B cell (primary cell): ENCODE results near the gene RPRD1A. TPM values are rescaled to one million over a fixed set of nuclear protein-coding genes. Genes with fewer than 3 reads are reported as not detected.
A peak's percentile ranks its signal among the peaks of the same experiment; 100 is the strongest.
"Not testable (repeated sequence)": the region's sequence is repeated elsewhere in the genome, so short reads cannot be mapped to it uniquely, and the experiment has no call there.

Experiments used
- ATAC-seq: fragments of 200-7000 bp; cut with Tn5 transposase; one replicate; pipeline ENCODE4 v1.10.0; 2021; ENCODE audit warnings: low read depth, mild to moderate bottlenecking, moderate number of reproducible peaks, moderate library complexity
- CTCF ChIA-PET: fragments of 350-600 bp; sonication (Branson Sonifier 250); formaldehyde crosslinking; loops from one replicate; lab custom pipeline; 2021; ENCODE audit warnings: antibody characterized with exemption, inconsistent platforms; lab: Charles Lee
- POLR2A ChIA-PET: fragments of 350-600 bp; sonication (Branson Sonifier 250); formaldehyde crosslinking; loops from one replicate; lab custom pipeline; 2021; ENCODE audit warnings: antibody characterized with exemption; lab: Charles Lee
- DNase-seq: peaks from one replicate; pipeline ENCODE4 v3.0.0; 2013
- H2AFZ ChIP-seq: 2 replicates; pipeline ENCODE4 v1.6.1; 2012; ENCODE audit warnings: mild to moderate bottlenecking, low read depth, low read length; ENCODE audit not compliant: insufficient read depth, poor library complexity, severe bottlenecking
- H3K27ac ChIP-seq, 2 donors: 1 replicate in 1 of 2; 2 replicates in 1 of 2; pipeline ENCODE4 v1.5.1; 2012 to 2013; ENCODE audit warnings: low read length in 2 of 2, mild to moderate bottlenecking in 2 of 2, moderate library complexity in 1 of 2
- H3K27me3 ChIP-seq, 4 experiments: fragments of 200-600 bp in 1 of 4; sonication (generic) in 1 of 4; replicated peaks in 1 of 4; 1 replicate in 2 of 4; 2 replicates in 2 of 4; pipeline versions ENCODE4 v1.6.1 to v1.7.0; 2013 to 2016; ENCODE audit warnings: low read length in 3 of 4, mild to moderate bottlenecking in 2 of 4, mixed read lengths in 1 of 4, moderate library complexity in 1 of 4; ENCODE audit not compliant: insufficient read depth in 4 of 4, control insufficient read depth in 3 of 4; ENCODE audit errors: control extremely low read depth in 1 of 4
- H3K36me3 ChIP-seq, 2 experiments: replicated peaks in 1 of 2; 1 replicate in 1 of 2; 2 replicates in 1 of 2; pipeline versions ENCODE4 v1.6.1 to v1.7.1; 2013; ENCODE audit warnings: low read length in 1 of 2; ENCODE audit not compliant: insufficient read depth in 2 of 2, control insufficient read depth in 1 of 2; ENCODE audit errors: control extremely low read depth in 1 of 2, extremely low read depth in 1 of 2
- H3K4me1 ChIP-seq, 2 donors: fragments of 200-600 bp in 1 of 2; sonication (generic) in 1 of 2; 1 replicate in 1 of 2; 2 replicates in 1 of 2; pipeline versions ENCODE4 v1.5.1 to v1.6.1; 2013 to 2017; ENCODE audit warnings: low read length in 2 of 2; ENCODE audit not compliant: control insufficient read depth in 2 of 2, insufficient read depth in 2 of 2
- H3K4me2 ChIP-seq: replicated peaks from 2 replicates; pipeline ENCODE3; 2012; ENCODE audit warnings: mild to moderate bottlenecking, low read depth, low read length; ENCODE audit not compliant: poor library complexity, severe bottlenecking
- H3K4me3 ChIP-seq, 5 experiments: fragments of 200-600 bp in 1 of 5; sonication (generic) in 1 of 5; 1 replicate in 3 of 5; 2 replicates in 2 of 5; pipeline versions ENCODE4 v1.5.1 to v1.7.0; 2011 to 2016; ENCODE audit warnings: low read length in 4 of 5, mild to moderate bottlenecking in 4 of 5, low read depth in 2 of 5, control low read depth in 1 of 5, moderate library complexity in 1 of 5; ENCODE audit not compliant: insufficient read depth in 1 of 5; ENCODE audit errors: control extremely low read depth in 1 of 5, extremely low read depth in 1 of 5
- H3K79me2 ChIP-seq: fragments of 200-600 bp; sonication (generic); one replicate; pipeline ENCODE4 v1.6.0; 2016; ENCODE audit warnings: low read length; ENCODE audit not compliant: control insufficient read depth, insufficient read depth
- H3K9ac ChIP-seq: fragments of 200-600 bp; sonication (generic); 2 replicates; pipeline ENCODE4 v1.6.1; 2017; ENCODE audit warnings: mild to moderate bottlenecking, low read length, moderate library complexity
- H3K9me3 ChIP-seq, 3 donors: one replicate each; pipeline versions ENCODE4 v1.6.1 to v1.7.1; 2013; ENCODE audit warnings: low read length in 2 of 3; ENCODE audit not compliant: control insufficient read depth in 2 of 3, insufficient read depth in 1 of 3; ENCODE audit errors: control extremely low read depth in 1 of 3
- H4K20me1 ChIP-seq: 2 replicates; pipeline ENCODE4 v1.6.0; 2012; ENCODE audit warnings: mild to moderate bottlenecking, low read length; ENCODE audit not compliant: insufficient read depth, control insufficient read depth, poor library complexity, severe bottlenecking
- H3K27ac Mint-ChIP-seq: one replicate; pipeline ENCODE4 v1.8.0; 2021; ENCODE audit warnings: mixed read lengths
- H3K27me3 Mint-ChIP-seq: one replicate; pipeline ENCODE4 v1.8.0; 2021; ENCODE audit warnings: mixed read lengths
- H3K4me1 Mint-ChIP-seq: one replicate; pipeline ENCODE4 v1.8.0; 2021; ENCODE audit warnings: mixed read lengths
- H3K4me3 Mint-ChIP-seq: one replicate; pipeline ENCODE4 v1.8.0; 2021; ENCODE audit warnings: mixed read lengths
- H3K9me3 Mint-ChIP-seq: one replicate; pipeline ENCODE4 v1.8.0; 2022; ENCODE audit warnings: mixed read lengths; ENCODE audit not compliant: insufficient read depth
- CTCF ChIP-seq: fragments of 200-600 bp; IDR thresholded peaks from one replicate; pipeline ENCODE4 v1.8.0; 2022; ENCODE audit warnings: antibody characterized with exemption, mild to moderate bottlenecking
- EZH2 ChIP-seq: IDR thresholded peaks from 2 replicates; pipeline ENCODE4 v1.6.1; 2012; ENCODE audit warnings: borderline replicate concordance, low read depth, mild to moderate bottlenecking, moderate library complexity, low read length; ENCODE audit not compliant: insufficient read depth, poor library complexity, severe bottlenecking
- WGBS: methylation state at CpG from one replicate; pipeline ENCODE4 v1.1.5; 2013; ENCODE audit warnings: missing lambda C conversion rate; ENCODE audit not compliant: insufficient coverage; 5-methylcytosine and 5-hydroxymethylcytosine counted together
- intact Hi-C: fragments of 100-400 bp; cut with micrococcal nuclease; formaldehyde crosslinking; loops from one replicate; pipeline ENCODE4 v1.10.0; 2022
- polyA plus RNA-seq: library from polyadenylated mRNA; depleted of rRNA; stranded (reverse); fragments of >200 nt; gene quantifications from 2 replicates; pipeline ENCODE4 v1.2.3, GENCODE V29; 2012
- total RNA-seq, 2 donors: library from RNA; stranded (reverse); fragments of 120-200 nt in 1 of 2; gene quantifications; 1 replicate in 1 of 2; 2 replicates in 1 of 2; pipeline versions ENCODE4 v1.2.3 to v1.2.4, GENCODE V29; 2013 to 2022

Gene RPRD1A
- total and polyA plus RNA-seq, 2 donors (not counting 1 experiment from before 2014, with no cell fraction given), result 27.6 to 62.6 TPM

- 60% methylated on average over 3 of the region's 9 CpGs for WGBS
- no peaks in the 10 kb centered on the region for H3K27me3 Mint-ChIP-seq
- Histone ChIP-seq H3K9ac (no peak overlapping the region), H4K20me1 (no peaks in the 10 kb centered on the region), H3K4me2 (no peak overlapping the region), H3K4me3 (no peak overlapping the region), H3K27me3 (no peaks in the 10 kb centered on the region), H3K4me1 (peaks cover 15 to 28% of the 10 kb centered on the region in 2 donors), H3K9me3 (no peaks in the 10 kb centered on the region), H3K36me3 (no peaks in the 10 kb centered on the region), H3K79me2 (peaks cover 12% of the 10 kb centered on the region), H3K27ac (no peak overlapping the region), H2AFZ (peak overlapping the region; percentile 52)
- intact Hi-C loops, result no loop called here
- H3K27ac Mint-ChIP-seq, result peak overlapping the region; percentile 4
- peaks cover 37% of the 10 kb centered on the region for H3K4me1 Mint-ChIP-seq
- POLR2A ChIA-PET, result no interaction called here
- CTCF ChIA-PET, result interaction anchor here (1.3 kb wide), 1 partner anchor 17 kb away, joined by 5 read pairs; no protein-coding TSS in a partner anchor
- ATAC-seq (no peak), DNase-seq (no peak)
- H3K9me3 Mint-ChIP-seq, result no peaks in the 10 kb centered on the region
- TF ChIP-seq CTCF (no peak), EZH2 (no peak)
- peak overlapping the region; percentile 17 for H3K4me3 Mint-ChIP-seq
Observed at GRCh38 chr18:35968278-35968880, 99.0 kb downstream of the RPRD1A start.

GRCh38 chr18:35967866-35968265 is 99.5 kb downstream of the RPRD1A start:
- H3K9me3 ChIP-seq, H3K4me2 ChIP-seq, H3K36me3 ChIP-seq, H3K4me3 ChIP-seq, H3K27ac ChIP-seq, H3K9me3 Mint-ChIP-seq, intact Hi-C loops, H3K27me3 ChIP-seq, H3K27ac Mint-ChIP-seq, H4K20me1 ChIP-seq, POLR2A ChIA-PET, DNase-seq, H3K27me3 Mint-ChIP-seq, ATAC-seq, H3K9ac ChIP-seq, H3K79me2 ChIP-seq: not testable (repeated sequence)
- H3K4me1 Mint-ChIP-seq, result peaks cover 31% of the 10 kb centered on the region
- peaks cover 10 to 23% of the 10 kb centered on the region in 2 donors for H3K4me1 ChIP-seq
- H3K4me3 Mint-ChIP-seq, result peak overlapping the region; percentile 17
- WGBS, result 100% methylated on average over 2 of the region's 4 CpGs
- CTCF ChIA-PET, result interaction anchor here (1.3 kb wide), 1 partner anchor 17 kb away, joined by 5 read pairs; no protein-coding TSS in a partner anchor
- H2AFZ ChIP-seq, result peak overlapping the region; percentile 52
